Esophagus squamous epithelium (tissue), 4 donors: ENCODE measurements around the gene RBFOX1.

Source experiments
- CTCF ChIP-seq, 6 experiments: fragments of 450-650 bp in 4 of 6; fragments of 200-600 bp in 2 of 6; sonication (generic) in 2 of 6; IDR thresholded peaks; one replicate each; pipeline ENCODE4 v1.5.1; 2016 to 2019; ENCODE audit warnings: antibody characterized with exemption in 6 of 6, mild to moderate bottlenecking in 4 of 6, moderate library complexity in 4 of 6
- POLR2A ChIP-seq, 4 donors: fragments of 450-650 bp; IDR thresholded peaks; one replicate each; pipeline ENCODE4 v1.6.1; 2017; ENCODE audit warnings: antibody characterized with exemption in 4 of 4, mild to moderate bottlenecking in 4 of 4, moderate library complexity in 3 of 4

- TF ChIP-seq CTCF (IDR thresholded peaks at IDR 0.05) = no peak
- no peak for TF ChIP-seq POLR2A (IDR thresholded peaks at IDR 0.05)
These were observed 105.2 kb downstream of the RBFOX1 start for GRCh38 chr16:7437843-7438242.
